ENCODE data around the gene VAC14.

The VAC14 gene

DNA sequence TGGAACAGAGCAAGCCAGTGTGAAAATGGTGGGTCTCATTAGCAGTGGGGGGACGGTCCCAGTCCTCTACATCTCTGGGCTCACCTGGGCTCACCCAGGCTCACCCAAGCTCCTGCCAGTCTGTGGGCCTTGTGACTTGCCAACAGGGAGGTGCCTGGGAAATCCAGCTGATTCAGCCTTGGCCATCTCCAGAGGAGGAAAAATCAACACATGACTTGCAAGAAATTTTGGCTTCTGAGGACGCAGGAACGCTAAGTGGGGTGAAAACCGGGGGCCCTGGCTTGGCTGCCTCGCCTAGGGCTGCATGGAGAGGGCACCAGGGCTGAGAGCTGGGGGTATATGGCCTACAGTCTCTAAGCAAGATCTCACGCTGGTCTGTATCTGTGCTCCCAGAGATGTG is 47.7 kb downstream of the VAC14 start:
- TF ChIP-seq RAD21 (IDR thresholded peaks at IDR 0.05; ENCODE audit: low read depth): no peak
- no peak for TF ChIP-seq ZBTB7A (IDR thresholded peaks at IDR 0.05; ENCODE audit: low read depth)
- TF ChIP-seq, protein P1, sequence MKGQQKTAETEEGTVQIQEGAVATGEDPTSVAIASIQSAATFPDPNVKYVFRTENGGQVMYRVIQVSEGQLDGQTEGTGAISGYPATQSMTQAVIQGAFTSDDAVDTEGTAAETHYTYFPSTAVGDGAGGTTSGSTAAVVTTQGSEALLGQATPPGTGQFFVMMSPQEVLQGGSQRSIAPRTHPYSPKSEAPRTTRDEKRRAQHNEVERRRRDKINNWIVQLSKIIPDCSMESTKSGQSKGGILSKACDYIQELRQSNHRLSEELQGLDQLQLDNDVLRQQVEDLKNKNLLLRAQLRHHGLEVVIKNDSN (IDR thresholded peaks at IDR 0.05): no peak
- TF ChIP-seq, protein P2, sequence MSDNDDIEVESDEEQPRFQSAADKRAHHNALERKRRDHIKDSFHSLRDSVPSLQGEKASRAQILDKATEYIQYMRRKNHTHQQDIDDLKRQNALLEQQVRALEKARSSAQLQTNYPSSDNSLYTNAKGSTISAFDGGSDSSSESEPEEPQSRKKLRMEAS (IDR thresholded peaks at IDR 0.05): no peak
- TF ChIP-seq FOXM1 (IDR thresholded peaks at IDR 0.05; ENCODE audit: borderline replicate concordance, low read depth): no peak
- TF ChIP-seq YY1 (IDR thresholded peaks at IDR 0.05; ENCODE audit: low read depth): no peak
- TF ChIP-seq, protein P3, sequence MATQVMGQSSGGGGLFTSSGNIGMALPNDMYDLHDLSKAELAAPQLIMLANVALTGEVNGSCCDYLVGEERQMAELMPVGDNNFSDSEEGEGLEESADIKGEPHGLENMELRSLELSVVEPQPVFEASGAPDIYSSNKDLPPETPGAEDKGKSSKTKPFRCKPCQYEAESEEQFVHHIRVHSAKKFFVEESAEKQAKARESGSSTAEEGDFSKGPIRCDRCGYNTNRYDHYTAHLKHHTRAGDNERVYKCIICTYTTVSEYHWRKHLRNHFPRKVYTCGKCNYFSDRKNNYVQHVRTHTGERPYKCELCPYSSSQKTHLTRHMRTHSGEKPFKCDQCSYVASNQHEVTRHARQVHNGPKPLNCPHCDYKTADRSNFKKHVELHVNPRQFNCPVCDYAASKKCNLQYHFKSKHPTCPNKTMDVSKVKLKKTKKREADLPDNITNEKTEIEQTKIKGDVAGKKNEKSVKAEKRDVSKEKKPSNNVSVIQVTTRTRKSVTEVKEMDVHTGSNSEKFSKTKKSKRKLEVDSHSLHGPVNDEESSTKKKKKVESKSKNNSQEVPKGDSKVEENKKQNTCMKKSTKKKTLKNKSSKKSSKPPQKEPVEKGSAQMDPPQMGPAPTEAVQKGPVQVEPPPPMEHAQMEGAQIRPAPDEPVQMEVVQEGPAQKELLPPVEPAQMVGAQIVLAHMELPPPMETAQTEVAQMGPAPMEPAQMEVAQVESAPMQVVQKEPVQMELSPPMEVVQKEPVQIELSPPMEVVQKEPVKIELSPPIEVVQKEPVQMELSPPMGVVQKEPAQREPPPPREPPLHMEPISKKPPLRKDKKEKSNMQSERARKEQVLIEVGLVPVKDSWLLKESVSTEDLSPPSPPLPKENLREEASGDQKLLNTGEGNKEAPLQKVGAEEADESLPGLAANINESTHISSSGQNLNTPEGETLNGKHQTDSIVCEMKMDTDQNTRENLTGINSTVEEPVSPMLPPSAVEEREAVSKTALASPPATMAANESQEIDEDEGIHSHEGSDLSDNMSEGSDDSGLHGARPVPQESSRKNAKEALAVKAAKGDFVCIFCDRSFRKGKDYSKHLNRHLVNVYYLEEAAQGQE (IDR thresholded peaks at IDR 0.05; ENCODE audit: low read depth): no peak
- no peak for TF ChIP-seq EP300 (IDR thresholded peaks at IDR 0.05; ENCODE audit: borderline replicate concordance)
- no peak for TF ChIP-seq TEAD4 (IDR thresholded peaks at IDR 0.05)
- TF ChIP-seq NFIC (IDR thresholded peaks at IDR 0.05): no peak
- no peak for TF ChIP-seq TAF1 (IDR thresholded peaks at IDR 0.05; ENCODE audit: low read depth)

DNA sequence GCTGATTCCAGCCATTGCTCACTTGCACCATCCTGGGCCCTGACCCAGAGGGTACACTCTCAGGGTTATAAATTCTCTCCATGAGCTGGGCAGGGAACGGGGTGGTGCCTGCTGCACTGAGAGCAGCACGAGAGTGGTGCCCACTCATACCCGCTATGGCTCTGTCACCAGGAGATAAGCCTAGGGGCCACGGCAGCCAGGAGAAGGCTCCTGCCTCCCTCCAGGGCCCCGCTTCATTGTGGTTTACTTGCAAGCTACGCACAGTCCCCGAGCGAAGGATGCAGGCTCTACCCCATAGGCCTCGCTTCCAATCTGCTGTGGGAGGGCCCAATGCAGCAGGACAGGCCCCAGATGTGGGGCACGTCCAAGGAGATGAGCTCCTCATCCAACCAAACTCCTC is 48.5 kb downstream of the VAC14 start:
- no peak for TF ChIP-seq TCF12 (IDR thresholded peaks at IDR 0.05; ENCODE audit: low read depth)
- no peak for TF ChIP-seq EP300 (IDR thresholded peaks at IDR 0.05; ENCODE audit: borderline replicate concordance)
- TF ChIP-seq, protein P2 (IDR thresholded peaks at IDR 0.05): no peak
- TF ChIP-seq ZBTB7A (IDR thresholded peaks at IDR 0.05; ENCODE audit: low read depth): no peak
- TF ChIP-seq RAD21 (IDR thresholded peaks at IDR 0.05; ENCODE audit: low read depth): no peak
- TF ChIP-seq, protein P3 (IDR thresholded peaks at IDR 0.05; ENCODE audit: low read depth): no peak
- TF ChIP-seq TEAD4 (IDR thresholded peaks at IDR 0.05): no peak
- TF ChIP-seq CREB1 (IDR thresholded peaks at IDR 0.05; ENCODE audit: low read depth): no peak

DNA sequence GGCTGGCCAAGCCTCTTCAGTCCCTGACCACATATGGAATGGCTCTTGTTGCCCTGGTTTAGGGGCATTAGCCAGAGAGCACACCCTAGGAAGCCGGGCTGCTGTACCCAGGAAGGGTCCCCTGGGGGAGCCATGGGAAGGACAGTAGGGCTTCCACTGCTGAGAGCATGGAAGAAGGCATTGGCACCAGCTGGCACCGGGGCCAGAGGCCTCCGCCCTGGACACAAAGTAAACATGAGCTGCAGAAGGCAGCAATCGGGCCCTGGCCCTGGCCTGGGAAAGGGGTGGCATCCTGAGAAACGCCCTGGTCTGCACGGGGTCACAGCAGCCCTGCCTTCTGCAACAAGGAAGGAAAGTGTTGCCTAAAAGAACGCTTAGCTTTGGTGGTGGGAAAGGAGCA is 49.4 kb downstream of the VAC14 start:
- no peak for TF ChIP-seq RAD21 (IDR thresholded peaks at IDR 0.05; ENCODE audit: low read depth)
- TF ChIP-seq, protein P1 (IDR thresholded peaks at IDR 0.05): no peak
- TF ChIP-seq, protein P3 (IDR thresholded peaks at IDR 0.05; ENCODE audit: low read depth): no peak
- no peak for TF ChIP-seq EGR1 (IDR thresholded peaks at IDR 0.05)
- TF ChIP-seq TEAD4 (IDR thresholded peaks at IDR 0.05): no peak
- TF ChIP-seq EP300 (IDR thresholded peaks at IDR 0.05; ENCODE audit: borderline replicate concordance): no peak
- TF ChIP-seq ZBTB7A (IDR thresholded peaks at IDR 0.05; ENCODE audit: low read depth): no peak
- no peak for TF ChIP-seq FOXM1 (IDR thresholded peaks at IDR 0.05; ENCODE audit: borderline replicate concordance, low read depth)

DNA sequence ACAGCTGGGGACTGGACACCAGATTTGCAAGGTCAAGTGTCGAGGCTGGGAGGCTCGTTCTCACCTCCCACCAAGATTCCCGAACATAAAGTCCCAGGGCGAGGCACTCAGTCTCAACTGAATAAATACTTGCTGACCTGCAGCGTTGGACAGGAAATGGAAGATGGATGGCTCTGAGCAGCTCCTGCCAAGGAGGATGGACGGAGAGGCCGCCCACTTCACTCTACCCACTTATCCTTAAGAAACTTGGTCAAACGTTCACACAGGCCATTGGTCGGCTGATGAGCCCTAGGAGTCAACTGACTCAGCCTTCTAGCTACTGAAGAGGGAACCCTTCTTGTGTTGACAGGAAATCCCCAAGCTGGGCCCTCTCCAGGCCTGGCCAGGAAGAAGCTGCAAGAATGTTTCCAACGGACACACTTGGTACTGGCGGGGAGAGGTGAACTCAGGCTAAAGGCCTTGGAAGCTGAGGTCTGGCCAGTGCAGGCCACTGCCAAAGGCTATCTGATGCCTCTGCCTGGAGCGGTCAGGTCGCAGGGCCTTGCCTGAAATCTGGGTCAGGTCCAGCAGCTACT is 50.0 kb downstream of the VAC14 start:
- peak; percentile 38; the same call in 1 of the 2 replicates for TF ChIP-seq NFIC (IDR thresholded peaks at IDR 0.05)
- TF ChIP-seq EP300 (IDR thresholded peaks at IDR 0.05; ENCODE audit: borderline replicate concordance): peak; percentile 41; the same call in 1 of the 2 replicates
- no peak for TF ChIP-seq TAF1 (IDR thresholded peaks at IDR 0.05; ENCODE audit: low read depth)
- TF ChIP-seq TEAD4 (IDR thresholded peaks at IDR 0.05): no peak
